ENCODE data around the gene TAF7.

TAF7 gene

GRCh38 chr5:141359790-141360426 is 39.3 kb upstream of the TAF7 start, which contains the start of gene PCDHGB2:
PCDHGB2 (plus strand) TSS chr5:141359994; CDS start chr5:141360136, 142 bp downstream.
- no peak for DNase-seq (ENCODE audit: low read depth)
- TF ChIP-seq, protein P1, sequence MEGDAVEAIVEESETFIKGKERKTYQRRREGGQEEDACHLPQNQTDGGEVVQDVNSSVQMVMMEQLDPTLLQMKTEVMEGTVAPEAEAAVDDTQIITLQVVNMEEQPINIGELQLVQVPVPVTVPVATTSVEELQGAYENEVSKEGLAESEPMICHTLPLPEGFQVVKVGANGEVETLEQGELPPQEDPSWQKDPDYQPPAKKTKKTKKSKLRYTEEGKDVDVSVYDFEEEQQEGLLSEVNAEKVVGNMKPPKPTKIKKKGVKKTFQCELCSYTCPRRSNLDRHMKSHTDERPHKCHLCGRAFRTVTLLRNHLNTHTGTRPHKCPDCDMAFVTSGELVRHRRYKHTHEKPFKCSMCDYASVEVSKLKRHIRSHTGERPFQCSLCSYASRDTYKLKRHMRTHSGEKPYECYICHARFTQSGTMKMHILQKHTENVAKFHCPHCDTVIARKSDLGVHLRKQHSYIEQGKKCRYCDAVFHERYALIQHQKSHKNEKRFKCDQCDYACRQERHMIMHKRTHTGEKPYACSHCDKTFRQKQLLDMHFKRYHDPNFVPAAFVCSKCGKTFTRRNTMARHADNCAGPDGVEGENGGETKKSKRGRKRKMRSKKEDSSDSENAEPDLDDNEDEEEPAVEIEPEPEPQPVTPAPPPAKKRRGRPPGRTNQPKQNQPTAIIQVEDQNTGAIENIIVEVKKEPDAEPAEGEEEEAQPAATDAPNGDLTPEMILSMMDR (IDR thresholded peaks at IDR 0.05; ENCODE audit: control insufficient read depth, insufficient read depth, low read depth, low read length, missing control alignments): peak; percentile 59
- H3K4me3 ChIP-seq (ENCODE audit: control insufficient read depth, low read depth, low read length): peak within 1 kb of the TSS; percentile 59

GRCh38 chr5:141356950-141357349 is 36.4 kb upstream of the TAF7 start:
- no peak for DNase-seq (ENCODE audit: low read depth)
- TF ChIP-seq, protein P1 (IDR thresholded peaks at IDR 0.05; ENCODE audit: control insufficient read depth, insufficient read depth, low read depth, low read length, missing control alignments): no peak
- no peak overlapping the region for H3K4me3 ChIP-seq (ENCODE audit: control insufficient read depth, low read depth, low read length)

GRCh38 chr5:141356133-141356532 is 35.5 kb upstream of the TAF7 start:
- DNase-seq (ENCODE audit: low read depth): no peak
- TF ChIP-seq, protein P1 (IDR thresholded peaks at IDR 0.05; ENCODE audit: control insufficient read depth, insufficient read depth, low read depth, low read length, missing control alignments): no peak
- no peak overlapping the region for H3K4me3 ChIP-seq (ENCODE audit: control insufficient read depth, low read depth, low read length)

- TF ChIP-seq, protein P1 (IDR thresholded peaks at IDR 0.05; ENCODE audit: control insufficient read depth, insufficient read depth, low read depth, low read length, missing control alignments): no peak
- no peak for DNase-seq (ENCODE audit: low read depth)
- peak overlapping the region; percentile 37 for H3K4me3 ChIP-seq (ENCODE audit: control insufficient read depth, low read depth, low read length)
Measured at GRCh38 chr5:141355641-141356040, 35.1 kb upstream of the TAF7 start.

GRCh38 chr5:141354900-141355469 is 34.4 kb upstream of the TAF7 start, which contains the start of gene PCDHGA4:
PCDHGA4 (plus strand) TSS chr5:141355021; CDS start chr5:141355108, 87 bp downstream.
- DNase-seq (ENCODE audit: low read depth): no peak
- TF ChIP-seq, protein P1 (IDR thresholded peaks at IDR 0.05; ENCODE audit: control insufficient read depth, insufficient read depth, low read depth, low read length, missing control alignments): peak; percentile 50
- H3K4me3 ChIP-seq (ENCODE audit: control insufficient read depth, low read depth, low read length): peak within 1 kb of the TSS; percentile 37

GRCh38 chr5:141351591-141351990 is 31.0 kb upstream of the TAF7 start:
- H3K4me3 ChIP-seq (ENCODE audit: control insufficient read depth, low read depth, low read length): no peak overlapping the region
- TF ChIP-seq, protein P1 (IDR thresholded peaks at IDR 0.05; ENCODE audit: control insufficient read depth, insufficient read depth, low read depth, low read length, missing control alignments): no peak
- DNase-seq (ENCODE audit: low read depth): no peak
